Lung (tissue), 12 donors: ENCODE measurements around the gene COPG1. TPM values are rescaled to one million over a fixed set of nuclear protein-coding genes. Genes with fewer than 3 reads are reported as not detected.

Experiments used
- ATAC-seq: fragments of 200-7000 bp; cut with Tn5 transposase; one replicate; pipeline ENCODE4 v1.9.1; 2020; ENCODE audit warnings: moderate number of reproducible peaks; ENCODE audit not compliant: insufficient read depth, low FRiP score
- DNase-seq, 3 donors: peaks; one replicate each; pipeline ENCODE4 v3.0.0-alpha.2; 2013 to 2017
- H3K27ac ChIP-seq, 2 donors: one replicate each; pipeline ENCODE4 v1.5.1; 2013; ENCODE audit warnings: mild to moderate bottlenecking in 2 of 2, moderate library complexity in 2 of 2, control low read depth in 1 of 2, inconsistent platforms in 1 of 2, low read depth in 1 of 2, low read length in 1 of 2
- H3K27me3 ChIP-seq, 3 donors: one replicate each; pipeline ENCODE4 v1.5.1; 2013; ENCODE audit warnings: low read length in 2 of 3; ENCODE audit not compliant: control insufficient read depth in 3 of 3, insufficient read depth in 3 of 3
- H3K36me3 ChIP-seq, 4 donors: one replicate each; pipeline ENCODE4 v1.5.1; 2013; ENCODE audit warnings: low read length in 4 of 4, mild to moderate bottlenecking in 1 of 4, moderate library complexity in 1 of 4; ENCODE audit not compliant: control insufficient read depth in 4 of 4, insufficient read depth in 4 of 4
- H3K4me1 ChIP-seq, 5 donors: one replicate each; pipeline ENCODE4 v1.5.1; 2013; ENCODE audit warnings: low read length in 5 of 5, mild to moderate bottlenecking in 2 of 5, moderate library complexity in 1 of 5; ENCODE audit not compliant: control insufficient read depth in 5 of 5, insufficient read depth in 5 of 5
- H3K4me3 ChIP-seq: one replicate; pipeline ENCODE4 v1.5.1; 2013; ENCODE audit warnings: mild to moderate bottlenecking, control low read depth, moderate library complexity
- H3K9ac ChIP-seq, 2 donors: one replicate each; pipeline ENCODE4 v1.5.1; 2013; ENCODE audit warnings: low read length in 2 of 2, control low read depth in 1 of 2; ENCODE audit not compliant: insufficient read depth in 1 of 2
- H3K9me3 ChIP-seq, 4 donors: one replicate each; pipeline ENCODE4 v1.5.1; 2013; ENCODE audit warnings: low read length in 3 of 4, mild to moderate bottlenecking in 1 of 4, moderate library complexity in 1 of 4; ENCODE audit not compliant: control insufficient read depth in 4 of 4, insufficient read depth in 3 of 4
- CTCF ChIP-seq: IDR thresholded peaks from 2 replicates; pipeline ENCODE4 v1.5.1; 2012; ENCODE audit warnings: mild to moderate bottlenecking; ENCODE audit errors: control extremely low read depth, extremely low read depth
- WGBS, 2 donors: extraction: QIAGEN DNeasy Blood & Tissue Kit; methylation state at CpG; one replicate each; pipeline ENCODE4 v1.1.7; 2013; 5-methylcytosine and 5-hydroxymethylcytosine counted together
- polyA plus RNA-seq, 2 donors: library from polyadenylated mRNA; stranded (reverse); fragments of 200-250 nt; gene quantifications; one replicate each; pipeline ENCODE4 v1.2.1, GENCODE V29; 2013
- total RNA-seq, 2 donors: library from RNA; depleted of rRNA in 1 of 2; stranded (reverse); fragments of >200 nt in 1 of 2; gene quantifications; one replicate each; pipeline ENCODE4 v1.2.1, GENCODE V29; 2014 to 2021
- donor health status: control.
- donor health status: control.
- donor health status: Bipolar disorder and iron deficiency.
- donor health status: healthy.
- donor health status: DM: yes; HTN: yes; CAD: no.

COPG1 gene
- total and polyA plus RNA-seq, 4 donors = 126 to 234 (median 146) TPM

- Histone ChIP-seq H3K36me3 (peaks cover 0 to 7% (median 3%) of the 10 kb centered on the region in 4 donors), H3K27me3 (no peaks in the 10 kb centered on the region), H3K4me1 (peaks cover 0 to 12% (median 3%) of the 10 kb centered on the region in 5 donors), H3K9me3 (no peaks in the 10 kb centered on the region), H3K9ac (no peak overlapping the region), H3K4me3 (no peak overlapping the region), H3K27ac (no peak overlapping the region)
- TF ChIP-seq CTCF = no peak
- WGBS, 2 donors = 96 to 97% methylated on average over 7 of the region's 7 CpGs
- no peak for DNase-seq
- no peak for ATAC-seq
Observed at GRCh38 chr3:129320825-129321487, 71.5 kb downstream of the COPG1 start.

- no peak for DNase-seq
- no peak overlapping the region for H3K9ac ChIP-seq
- no peak for TF ChIP-seq CTCF
- 94 to 97% methylated on average over 9 of the region's 9 CpGs for WGBS, 2 donors
- no peaks in the 10 kb centered on the region for H3K9me3 ChIP-seq
- H3K27me3 ChIP-seq = no peaks in the 10 kb centered on the region
- H3K36me3 ChIP-seq = peaks cover 0 to 7% (median 3%) of the 10 kb centered on the region in 4 donors
- H3K4me1 ChIP-seq = peaks cover 0 to 11% (median 3%) of the 10 kb centered on the region in 5 donors
- ATAC-seq = no peak
- no peak overlapping the region for H3K27ac ChIP-seq
- H3K4me3 ChIP-seq = no peak overlapping the region
Observed at GRCh38 chr3:129321887-129322286, 72.5 kb downstream of the COPG1 start.

GRCh38 chr3:129323651-129324294 lies 74.4 kb downstream of the COPG1 start:
- Histone ChIP-seq H3K36me3 (peaks cover 0 to 7% (median 3%) of the 10 kb centered on the region in 4 donors), H3K9ac (no peak overlapping the region), H3K9me3 (no peaks in the 10 kb centered on the region), H3K27me3 (no peaks in the 10 kb centered on the region), H3K4me1 (no peaks in the 10 kb centered on the region), H3K27ac (no peak overlapping the region), H3K4me3 (no peak overlapping the region)
- 87 to 88% methylated on average over 12 of the region's 12 CpGs for WGBS, 2 donors
- DNase-seq (no peak), ATAC-seq (no peak)
- TF ChIP-seq CTCF = no peak
